Mesenteric fat pad (tissue), 1 donor: ENCODE measurements around the gene SPEM3. TPM values are rescaled to one million over a fixed set of nuclear protein-coding genes. Genes with fewer than 3 reads are reported as not detected.

Source experiments
- total RNA-seq: library from RNA; stranded (reverse); fragmentation: NEBNext Ultra II Directional; extraction: Animal tissue kit (Norgen Biotek cat#: 25700); gene quantifications from one replicate; pipeline ENCODE4 v1.2.1, GENCODE V29; 2021
- donor health status: DM: yes; HTN: yes; CAD: no.

Gene SPEM3
- total RNA-seq, 1 donor from 2014 or later = not detected

Other genes starting within 250 kb of the SPEM3 start
- 2.2 TPM for gene ASGR1, start 249.5 kb upstream of the SPEM3 start, total RNA-seq
- gene DLG4, start 209.0 kb upstream of the SPEM3 start, total RNA-seq = 16.0 TPM
- 1,052 TPM for gene ACADVL, start 208.9 kb upstream of the SPEM3 start, total RNA-seq
- gene DVL2, start 194.3 kb upstream of the SPEM3 start, total RNA-seq = 24.7 TPM
- 47.4 TPM for gene PHF23, start 189.4 kb upstream of the SPEM3 start, total RNA-seq
- 468 TPM for gene GABARAP, start 186.4 kb upstream of the SPEM3 start, total RNA-seq
- 120 TPM for gene CTDNEP1, start 177.1 kb upstream of the SPEM3 start, total RNA-seq
- gene ELP5, start 176.6 kb upstream of the SPEM3 start, total RNA-seq = 44.1 TPM
- gene CLDN7, start 166.4 kb upstream of the SPEM3 start, total RNA-seq = 5.6 TPM
- gene SLC2A4, start 147.1 kb upstream of the SPEM3 start, total RNA-seq = 8.1 TPM
- gene YBX2, start 134.2 kb upstream of the SPEM3 start, total RNA-seq = 2.3 TPM
- gene EIF5A, start 121.2 kb upstream of the SPEM3 start, total RNA-seq = 503 TPM
- 51.2 TPM for gene GPS2, start 113.5 kb upstream of the SPEM3 start, total RNA-seq
- gene NEURL4, start 99.5 kb upstream of the SPEM3 start, total RNA-seq = 25.4 TPM
- 18.8 TPM for gene ACAP1, start 92.3 kb upstream of the SPEM3 start, total RNA-seq
- 11.9 TPM for gene KCTD11, start 76.7 kb upstream of the SPEM3 start, total RNA-seq
- gene TMEM95, start 73.7 kb upstream of the SPEM3 start, total RNA-seq = not detected
- gene TNK1, start 47.8 kb upstream of the SPEM3 start, total RNA-seq = 0.71 TPM
- 42.6 TPM for gene PLSCR3, start 34.3 kb upstream of the SPEM3 start, total RNA-seq
- 68.7 TPM for gene TMEM256, start 24.8 kb upstream of the SPEM3 start, total RNA-seq
- 21.0 TPM for gene NLGN2, start 21.0 kb upstream of the SPEM3 start, total RNA-seq
- not detected for gene SPEM1, start 8.5 kb upstream of the SPEM3 start, total RNA-seq
- gene SPEM2, start 3.2 kb upstream of the SPEM3 start, total RNA-seq = not detected
- gene TMEM102, start 6.6 kb downstream of the SPEM3 start, total RNA-seq = 3.2 TPM
- 2.4 TPM for gene FGF11, start 10.7 kb downstream of the SPEM3 start, total RNA-seq
- gene CHRNB1, start 16.2 kb downstream of the SPEM3 start, total RNA-seq = 6.8 TPM
- 72.5 TPM for gene ZBTB4, start 50.8 kb downstream of the SPEM3 start, total RNA-seq
- not detected for gene SLC35G6, start 52.6 kb downstream of the SPEM3 start, total RNA-seq
- gene POLR2A, start 55.5 kb downstream of the SPEM3 start, total RNA-seq = 102 TPM
- 43.0 TPM for gene TNFSF12, start 120.2 kb downstream of the SPEM3 start, total RNA-seq
- 26.3 TPM for gene TNFSF13, start 129.9 kb downstream of the SPEM3 start, total RNA-seq
- 48.7 TPM for gene SENP3, start 133.1 kb downstream of the SPEM3 start, total RNA-seq
- 286 TPM for gene CD68, start 150.8 kb downstream of the SPEM3 start, total RNA-seq
- gene MPDU1, start 155.0 kb downstream of the SPEM3 start, total RNA-seq = 55.2 TPM
- not detected for gene SOX15, start 161.2 kb downstream of the SPEM3 start, total RNA-seq
- gene FXR2, start 186.0 kb downstream of the SPEM3 start, total RNA-seq = 36.1 TPM
- gene SAT2, start 199.0 kb downstream of the SPEM3 start, total RNA-seq = 73.6 TPM
- gene SHBG, start 201.3 kb downstream of the SPEM3 start, total RNA-seq = 0.71 TPM
- 1.4 TPM for gene ATP1B2, start 222.1 kb downstream of the SPEM3 start, total RNA-seq